HUES6 (cell line): Measurements from ENCODE around the gene ACTN4.
A peak's percentile ranks its signal among the peaks of the same experiment; 100 is the strongest.
"Not testable (repeated sequence)": the region's sequence is repeated elsewhere in the genome, so short reads cannot be mapped to it uniquely, and the experiment has no call there.

ENCODE experiments used
- H3K27ac ChIP-seq: 2 replicates; pipeline ENCODE4 v1.7.0; 2013; ENCODE audit warnings: low read depth, mild to moderate bottlenecking, low read length, inconsistent platforms
- H3K27me3 ChIP-seq: 2 replicates; pipeline ENCODE4 v1.6.1; 2013; ENCODE audit warnings: low read length; ENCODE audit not compliant: control insufficient read depth, insufficient read depth
- H3K36me3 ChIP-seq: 2 replicates; pipeline ENCODE4 v1.6.1; 2013; ENCODE audit warnings: low read length; ENCODE audit not compliant: control insufficient read depth, insufficient read depth
- H3K4me1 ChIP-seq: 2 replicates; pipeline ENCODE4 v1.6.1; 2013; ENCODE audit warnings: low read length; ENCODE audit not compliant: control insufficient read depth, insufficient read depth
- H3K4me3 ChIP-seq: 2 replicates; pipeline ENCODE4 v1.5.1; 2013; ENCODE audit warnings: low read depth, low read length
- H3K9ac ChIP-seq: one replicate; pipeline ENCODE4 v1.6.1; 2013; ENCODE audit warnings: mild to moderate bottlenecking, low read length
- H3K9me3 ChIP-seq: 2 replicates; pipeline ENCODE4 v1.6.1; 2013; ENCODE audit warnings: low read depth, low read length; ENCODE audit not compliant: control insufficient read depth, insufficient read depth

ACTN4 gene

GRCh38 chr19:38647368-38647965 lies at the start of gene ACTN4:
TSS of gene ACTN4 (plus strand) at chr19:38647649. CDS start at chr19:38647746, 97 bp downstream.
- Histone ChIP-seq H3K9ac (peak within 1 kb of the TSS; percentile 92), H3K27ac (peak within 1 kb of the TSS; percentile 84; the same call in 1 of the 2 replicates), H3K4me3 (peak within 1 kb of the TSS; percentile 91), H3K4me1 (peaks cover 41% of the 10 kb centered on the region), H3K36me3 (no peaks in the 10 kb centered on the region), H3K27me3 (no peaks in the 10 kb centered on the region), H3K9me3 (no peaks in the 10 kb centered on the region)

DNA sequence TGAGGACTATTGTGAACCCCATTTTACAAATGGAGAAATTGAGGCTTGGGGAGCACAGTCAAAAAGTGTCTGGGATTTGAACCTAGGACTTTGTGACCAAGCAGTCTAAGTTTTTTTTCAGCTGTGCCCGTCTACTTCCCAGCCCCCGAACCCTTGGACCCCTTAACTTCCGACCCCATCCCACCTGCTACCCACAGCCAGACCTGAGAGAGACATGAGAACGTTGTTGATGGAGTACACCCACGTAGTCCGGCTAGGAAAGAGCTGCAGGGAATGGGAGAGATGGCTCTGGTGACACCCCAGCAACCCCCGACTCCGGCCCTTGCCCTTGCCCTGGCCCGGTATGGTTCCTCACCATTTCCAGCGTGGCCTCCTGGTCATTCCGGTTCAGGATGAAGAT lies 47.7 kb upstream of the ACTN4 start:
- no peaks in the 10 kb centered on the region for H3K36me3 ChIP-seq
- H3K27me3 ChIP-seq: no peaks in the 10 kb centered on the region
- H3K9ac ChIP-seq: no peak overlapping the region
- H3K27ac ChIP-seq: no peak overlapping the region
- no peak overlapping the region for H3K4me3 ChIP-seq
- H3K9me3 ChIP-seq: no peaks in the 10 kb centered on the region
- H3K4me1 ChIP-seq: peaks cover 7% of the 10 kb centered on the region; the same call in 1 of the 2 replicates

DNA sequence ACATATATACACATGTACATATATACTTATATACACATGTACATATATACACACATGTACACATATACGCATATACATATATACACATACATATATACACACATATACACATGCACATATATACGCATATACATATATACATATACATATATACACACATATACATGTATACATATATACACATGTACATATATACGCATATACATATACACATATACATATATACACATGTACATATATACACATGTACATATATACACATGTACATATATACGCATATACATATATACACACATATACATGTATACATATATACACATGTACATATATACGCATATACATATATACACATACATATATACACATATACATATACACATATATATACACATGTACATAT lies 44.6 kb upstream of the ACTN4 start:
- H3K27me3 ChIP-seq, H3K4me3 ChIP-seq, H3K4me1 ChIP-seq, H3K36me3 ChIP-seq, H3K9ac ChIP-seq, H3K27ac ChIP-seq, H3K9me3 ChIP-seq: not testable (repeated sequence)

GRCh38 chr19:38606131-38606530 lies 41.3 kb upstream of the ACTN4 start:
- H3K27ac ChIP-seq: no peak overlapping the region
- no peaks in the 10 kb centered on the region for H3K36me3 ChIP-seq
- no peaks in the 10 kb centered on the region for H3K4me1 ChIP-seq
- H3K4me3 ChIP-seq: no peak overlapping the region
- no peaks in the 10 kb centered on the region for H3K27me3 ChIP-seq
- no peaks in the 10 kb centered on the region for H3K9me3 ChIP-seq
- no peak overlapping the region for H3K9ac ChIP-seq

DNA sequence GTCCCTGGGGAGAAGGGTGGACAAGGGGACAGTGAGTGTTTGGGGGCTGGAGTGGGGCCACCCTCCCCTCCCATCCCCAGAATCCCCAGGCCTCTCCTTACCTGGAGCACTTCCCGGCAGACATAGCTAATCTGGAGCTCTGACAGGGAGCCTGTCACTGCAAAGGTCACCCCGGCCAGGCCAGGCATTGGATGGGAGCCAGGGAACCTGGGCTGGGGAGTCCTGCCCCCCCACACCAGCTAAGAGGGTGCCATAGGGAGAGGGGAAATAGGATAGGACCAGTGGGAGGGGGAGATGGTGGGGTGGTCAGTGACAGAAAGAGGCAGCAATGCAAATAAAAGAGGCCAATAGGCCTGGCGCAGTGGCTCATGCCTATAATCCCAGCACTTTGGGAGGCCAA lies 33.2 kb upstream of the ACTN4 start:
- Histone ChIP-seq H3K4me3 (no peak overlapping the region), H3K27me3 (no peaks in the 10 kb centered on the region), H3K9ac (no peak overlapping the region), H3K36me3 (no peaks in the 10 kb centered on the region), H3K27ac (no peak overlapping the region), H3K9me3 (no peaks in the 10 kb centered on the region), H3K4me1 (peaks cover 14% of the 10 kb centered on the region)

- Histone ChIP-seq H3K9ac (no peak overlapping the region), H3K4me3 (no peak overlapping the region), H3K27ac (no peak overlapping the region), H3K4me1 (peaks cover 19% of the 10 kb centered on the region), H3K36me3 (peaks cover 2% of the 10 kb centered on the region), H3K27me3 (no peaks in the 10 kb centered on the region), H3K9me3 (no peaks in the 10 kb centered on the region)
Observed at GRCh38 chr19:38615007-38615581, 32.4 kb upstream of the ACTN4 start.

GRCh38 chr19:38616265-38616664 lies 31.2 kb upstream of the ACTN4 start:
- Histone ChIP-seq H3K4me1 (peaks cover 25% of the 10 kb centered on the region), H3K4me3 (no peak overlapping the region), H3K27ac (no peak overlapping the region), H3K9me3 (no peaks in the 10 kb centered on the region), H3K9ac (no peak overlapping the region), H3K27me3 (no peaks in the 10 kb centered on the region), H3K36me3 (peaks cover 14% of the 10 kb centered on the region)

GRCh38 chr19:38617283-38617763 lies 30.1 kb upstream of the ACTN4 start:
- Histone ChIP-seq H3K4me3 (peak overlapping the region; percentile 85), H3K9ac (no peak overlapping the region), H3K27ac (no peak overlapping the region), H3K27me3 (no peaks in the 10 kb centered on the region), H3K4me1 (peaks cover 33% of the 10 kb centered on the region), H3K9me3 (no peaks in the 10 kb centered on the region), H3K36me3 (peaks cover 24% of the 10 kb centered on the region)

DNA sequence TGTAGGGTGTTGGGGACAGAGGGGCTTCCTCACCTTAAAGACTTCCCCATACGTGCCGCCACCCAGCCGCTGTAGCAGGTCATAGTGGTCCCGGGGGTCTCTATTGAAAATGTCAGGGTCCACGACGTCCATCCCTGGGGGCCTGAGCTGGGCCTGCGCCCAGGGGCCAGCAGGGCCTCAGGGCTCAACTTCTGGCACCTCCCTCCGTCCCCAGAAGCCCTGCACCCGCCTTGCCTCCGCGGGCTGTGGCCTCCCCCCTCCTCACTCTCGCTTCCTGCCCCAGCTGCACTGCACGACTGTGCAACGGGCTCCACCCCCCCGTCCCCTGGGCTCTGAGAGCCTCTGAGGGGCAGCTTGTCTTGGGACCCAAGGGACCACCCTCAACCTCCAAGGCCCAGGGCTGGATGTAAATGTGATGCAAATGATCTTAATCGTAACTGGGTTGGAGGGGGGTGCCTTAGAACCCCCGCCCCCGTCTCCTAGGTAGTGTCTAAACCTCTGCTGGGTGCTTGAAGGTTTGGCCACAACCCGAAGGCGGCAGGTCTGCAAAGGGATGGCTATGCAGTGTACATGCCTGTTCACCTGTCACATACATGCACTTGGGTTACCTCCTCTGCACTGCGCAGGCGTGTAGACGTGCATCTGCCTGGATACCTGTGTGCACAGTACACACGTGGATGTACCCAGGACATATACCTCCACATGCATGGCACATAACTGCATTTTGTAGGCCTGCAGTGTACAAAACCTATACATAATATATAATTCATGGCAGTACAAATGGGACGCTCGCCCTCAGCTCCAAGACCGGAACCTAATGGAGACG lies 29.5 kb upstream of the ACTN4 start, which contains the start of gene MAP4K1:
Gene MAP4K1, minus strand, starts transcription at position 190 of the 826 bp plus-strand sequence. Its CDS starts 58 bp downstream, at position 132.
- peaks cover 26% of the 10 kb centered on the region for H3K36me3 ChIP-seq

DNA sequence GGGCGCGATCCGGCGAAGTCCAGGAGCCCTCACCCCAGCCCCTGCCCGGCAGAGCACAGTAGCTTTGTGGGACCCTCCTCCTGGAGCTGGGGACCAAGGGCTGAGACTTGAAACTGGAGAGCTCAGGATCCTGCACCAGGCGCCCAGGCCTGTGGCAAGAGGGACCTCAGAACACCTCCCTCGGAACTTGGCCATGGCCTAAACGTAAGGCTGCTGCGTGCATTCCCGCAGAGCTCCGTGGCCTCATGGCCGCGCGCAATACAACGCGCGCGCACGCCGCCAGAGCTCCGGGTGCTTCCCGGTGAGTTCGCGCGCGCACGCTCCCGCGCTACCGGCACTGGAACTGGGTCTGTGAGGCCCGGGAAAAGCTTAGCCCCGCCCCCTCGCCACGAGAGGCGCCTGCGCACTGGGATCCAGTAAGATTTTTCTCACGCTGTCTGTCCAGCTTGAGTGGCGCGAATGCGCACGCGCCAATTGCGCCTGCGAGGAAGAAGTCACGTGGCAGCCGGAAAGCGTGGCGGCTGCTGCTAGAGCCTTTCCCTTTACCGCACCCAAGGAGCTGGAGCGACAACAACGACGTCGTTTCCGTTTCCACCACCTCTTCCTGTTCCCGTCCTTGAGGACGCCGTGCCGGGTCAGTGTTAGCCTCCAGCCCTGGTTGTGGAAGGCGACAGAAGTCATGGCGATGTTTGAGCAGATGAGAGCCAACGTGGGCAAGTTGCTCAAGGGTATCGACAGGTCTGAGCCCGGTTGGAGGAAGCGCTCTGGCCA lies 28.7 kb upstream of the ACTN4 start, which contains the start of gene EIF3K:
Gene EIF3K, plus strand, starts transcription at position 599 of the 771 bp plus-strand sequence. Its CDS starts 81 bp downstream, at position 680.
- H3K4me1 ChIP-seq: peaks cover 33% of the 10 kb centered on the region
- H3K4me3 ChIP-seq: peak within 1 kb of the TSS; percentile 85
- H3K9me3 ChIP-seq: no peaks in the 10 kb centered on the region
- H3K27ac ChIP-seq: peak within 1 kb of the TSS; percentile 39
- peak within 1 kb of the TSS; percentile 90 for H3K9ac ChIP-seq
- H3K27me3 ChIP-seq: no peaks in the 10 kb centered on the region
- peaks cover 30% of the 10 kb centered on the region for H3K36me3 ChIP-seq

More for the DNA sequence above, 29.5 kb upstream of the ACTN4 start, which contains the start of gene MAP4K1:
- H3K4me3 ChIP-seq: peak within 1 kb of the TSS; percentile 85
- H3K4me1 ChIP-seq: peaks cover 33% of the 10 kb centered on the region
- no peaks in the 10 kb centered on the region for H3K27me3 ChIP-seq
- H3K9me3 ChIP-seq: no peaks in the 10 kb centered on the region
- H3K27ac ChIP-seq: peak within 1 kb of the TSS; percentile 39
- H3K9ac ChIP-seq: peak within 1 kb of the TSS; percentile 80
